Uterus (tissue), 4 donors: ENCODE data around the gene AEBP2. TPM values are rescaled to one million over a fixed set of nuclear protein-coding genes. Genes with fewer than 3 reads are reported as not detected.
A peak's percentile ranks its signal among the peaks of the same experiment; 100 is the strongest.
"Not testable (repeated sequence)": the region's sequence is repeated elsewhere in the genome, so short reads cannot be mapped to it uniquely, and the experiment has no call there.

Experiments
- DNase-seq, 2 donors: peaks; one replicate each; pipeline ENCODE4 v3.0.0-alpha.2; 2019 to 2020
- H3K27ac ChIP-seq, 2 donors: fragments of 200-600 bp; sonication (generic); 1 replicate in 1 of 2; 2 replicates in 1 of 2; pipeline ENCODE4 v1.5.1; 2016 to 2018
- H3K27me3 ChIP-seq, 2 donors: fragments of 200-600 bp; sonication (generic); one replicate each; pipeline ENCODE4 v1.5.1; 2018 to 2019; ENCODE audit warnings: control low read depth in 1 of 2
- H3K36me3 ChIP-seq, 2 donors: fragments of 200-600 bp; sonication (generic); one replicate each; pipeline ENCODE4 v1.5.1; 2019; ENCODE audit warnings: control low read depth in 1 of 2
- H3K4me1 ChIP-seq, 2 donors: fragments of 200-600 bp; sonication (generic); one replicate each; pipeline ENCODE4 v1.5.1; 2018 to 2019; ENCODE audit warnings: control low read depth in 1 of 2
- H3K4me3 ChIP-seq, 2 donors: fragments of 200-600 bp; sonication (generic); 1 replicate in 1 of 2; 2 replicates in 1 of 2; pipeline ENCODE4 v1.5.1; 2018 to 2019; ENCODE audit warnings: mild to moderate bottlenecking in 1 of 2
- H3K9me3 ChIP-seq, 2 donors: fragments of 200-600 bp; sonication (generic); one replicate each; pipeline ENCODE4 v1.5.1; 2019; ENCODE audit warnings: control low read depth in 1 of 2
- CTCF ChIP-seq, 4 experiments: fragments of 200-600 bp in 2 of 4; fragments of 450-650 bp in 2 of 4; sonication (generic) in 2 of 4; IDR thresholded peaks; one replicate each; pipeline ENCODE4 v1.5.1; 2016 to 2019; ENCODE audit warnings: antibody characterized with exemption in 4 of 4, mild to moderate bottlenecking in 2 of 4, moderate library complexity in 1 of 4
- POLR2A ChIP-seq, 2 donors: fragments of 450-650 bp; IDR thresholded peaks; one replicate each; pipeline ENCODE4 v1.6.1; 2016; ENCODE audit warnings: antibody characterized with exemption in 2 of 2, mild to moderate bottlenecking in 1 of 2, moderate library complexity in 1 of 2
- intact Hi-C: fragments of 100-400 bp; cut with DNase I; formaldehyde crosslinking; loops from one replicate; pipeline ENCODE4 v1.15.1; 2023; ENCODE audit warnings: low total_unique reads
- total RNA-seq, 4 donors: library from RNA; depleted of rRNA in 3 of 4; stranded (reverse); fragments of >200 nt in 3 of 4; gene quantifications; one replicate each; pipeline versions ENCODE4 v1.1.0 to v1.2.4, GENCODE V29; 2014 to 2023
- donor health status: DM: yes; HTN: yes; CAD: no.

The AEBP2 gene
- total RNA-seq, 4 donors from 2014 or later, result 16.7 to 95.8 (median 69.1) TPM

- Histone ChIP-seq H3K27me3 (no peaks in the 10 kb centered on the region), H3K9me3 (no peaks in the 10 kb centered on the region), H3K4me3 (no peak overlapping the region), H3K4me1 (no peaks in the 10 kb centered on the region), H3K36me3 (no peaks in the 10 kb centered on the region), H3K27ac (peak overlapping the region; percentile 55 to 79)
- intact Hi-C loops, result no loop called here
- TF ChIP-seq CTCF (IDR thresholded peaks at IDR 0.05), result no peak
- TF ChIP-seq POLR2A (IDR thresholded peaks at IDR 0.05), result no peak
- peak; percentile 50 to 67 for DNase-seq
These were observed 106.7 kb downstream of the AEBP2 start for GRCh38 chr12:19546027-19546426.

- H3K27ac ChIP-seq, result peak overlapping the region; percentile 55 to 79
- TF ChIP-seq POLR2A (IDR thresholded peaks at IDR 0.05) (no peak), CTCF (IDR thresholded peaks at IDR 0.05) (no peak)
- no peaks in the 10 kb centered on the region for H3K4me1 ChIP-seq
- no peaks in the 10 kb centered on the region for H3K27me3 ChIP-seq
- peak overlapping the region in 1 of 2 donors; percentile 19 for H3K4me3 ChIP-seq
- no peaks in the 10 kb centered on the region for H3K36me3 ChIP-seq
- DNase-seq, result no peak
- intact Hi-C loops, result no loop called here
- no peaks in the 10 kb centered on the region for H3K9me3 ChIP-seq
These were observed 107.4 kb downstream of the AEBP2 start for GRCh38 chr12:19546611-19547162.

GRCh38 chr12:19547271-19547671, 108.0 kb downstream of the AEBP2 start:
- no peak overlapping the region for H3K4me3 ChIP-seq
- no peak for TF ChIP-seq POLR2A (IDR thresholded peaks at IDR 0.05)
- H3K27ac ChIP-seq, result peak overlapping the region; percentile 55 to 79
- no peaks in the 10 kb centered on the region for H3K9me3 ChIP-seq
- intact Hi-C loops, result no loop called here
- H3K27me3 ChIP-seq, result no peaks in the 10 kb centered on the region
- DNase-seq, result no peak
- H3K4me1 ChIP-seq, result no peaks in the 10 kb centered on the region
- H3K36me3 ChIP-seq, result no peaks in the 10 kb centered on the region

GRCh38 chr12:19548834-19549233, 109.5 kb downstream of the AEBP2 start:
- H3K27me3 ChIP-seq, result no peaks in the 10 kb centered on the region
- H3K36me3 ChIP-seq, result no peaks in the 10 kb centered on the region
- intact Hi-C loops, result no loop called here
- H3K9me3 ChIP-seq, result no peaks in the 10 kb centered on the region
- no peak for DNase-seq
- TF ChIP-seq POLR2A (IDR thresholded peaks at IDR 0.05) (no peak), CTCF (IDR thresholded peaks at IDR 0.05) (no peak)
- H3K27ac ChIP-seq, result peak overlapping the region; percentile 55 to 79
- no peaks in the 10 kb centered on the region for H3K4me1 ChIP-seq
- no peak overlapping the region for H3K4me3 ChIP-seq

GRCh38 chr12:19550626-19551025, 111.3 kb downstream of the AEBP2 start:
- Histone ChIP-seq H3K36me3 (no peaks in the 10 kb centered on the region), H3K4me1 (no peaks in the 10 kb centered on the region), H3K27me3 (no peaks in the 10 kb centered on the region), H3K4me3 (no peak overlapping the region), H3K27ac (no peak overlapping the region), H3K9me3 (no peaks in the 10 kb centered on the region)
- intact Hi-C loops, result no loop called here
- TF ChIP-seq POLR2A (IDR thresholded peaks at IDR 0.05) (no peak), CTCF (IDR thresholded peaks at IDR 0.05) (no peak)
- no peak for DNase-seq

GRCh38 chr12:19552441-19553097, 113.3 kb downstream of the AEBP2 start:
- H3K36me3 ChIP-seq, H3K9me3 ChIP-seq, DNase-seq, H3K27me3 ChIP-seq, H3K4me1 ChIP-seq, intact Hi-C loops, H3K4me3 ChIP-seq, H3K27ac ChIP-seq: not testable (repeated sequence)
